COR-L47 (cell line): ENCODE measurements around the gene QRFPR.
A peak's percentile ranks its signal among the peaks of the same experiment; 100 is the strongest.
"Not testable (repeated sequence)": the region's sequence is repeated elsewhere in the genome, so short reads cannot be mapped to it uniquely, and the experiment has no call there.

ENCODE experiments used
- DNase-seq: peaks from one replicate; lab custom pipeline; 2025; lab: John Stamatoyannopoulos, UW

Gene QRFPR

DNA sequence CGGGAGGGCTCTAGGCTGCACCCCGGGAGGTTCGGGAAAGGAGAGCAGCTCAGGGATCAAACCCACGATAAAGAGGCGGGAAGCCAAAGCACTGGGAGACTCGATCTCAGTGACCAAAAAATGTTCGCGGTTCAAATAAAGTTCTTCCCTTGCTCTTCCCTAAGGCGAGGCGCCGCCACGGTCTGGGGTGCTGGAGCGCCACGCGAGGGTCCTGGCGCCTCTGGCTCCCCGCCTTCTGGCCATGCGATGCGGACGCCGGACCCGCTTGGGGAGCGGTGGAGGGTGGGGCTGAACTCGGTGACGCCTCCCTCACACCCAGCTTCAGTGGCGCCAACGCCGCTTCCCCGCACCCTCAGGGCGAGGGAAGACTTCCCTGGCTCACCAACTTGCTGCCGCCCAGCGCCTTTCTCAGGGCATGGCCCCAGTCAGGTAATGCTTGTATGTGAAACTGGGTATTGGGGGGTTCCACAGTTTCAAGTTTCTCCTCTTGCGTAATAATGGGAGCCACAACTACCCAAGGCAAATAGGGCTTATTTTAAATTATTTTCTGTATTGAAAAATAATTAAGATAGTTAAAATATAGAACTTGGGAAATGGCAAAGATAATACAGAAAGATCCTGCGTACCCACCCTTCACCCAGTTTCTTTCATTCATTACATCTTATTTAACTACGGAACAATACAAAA is at the start of gene QRFPR:
TSS of gene QRFPR (minus strand) at position 243 of the 687 bp plus-strand sequence. CDS start 371 bp downstream, outside the sequence.
- DNase-seq, result no peak

DNA sequence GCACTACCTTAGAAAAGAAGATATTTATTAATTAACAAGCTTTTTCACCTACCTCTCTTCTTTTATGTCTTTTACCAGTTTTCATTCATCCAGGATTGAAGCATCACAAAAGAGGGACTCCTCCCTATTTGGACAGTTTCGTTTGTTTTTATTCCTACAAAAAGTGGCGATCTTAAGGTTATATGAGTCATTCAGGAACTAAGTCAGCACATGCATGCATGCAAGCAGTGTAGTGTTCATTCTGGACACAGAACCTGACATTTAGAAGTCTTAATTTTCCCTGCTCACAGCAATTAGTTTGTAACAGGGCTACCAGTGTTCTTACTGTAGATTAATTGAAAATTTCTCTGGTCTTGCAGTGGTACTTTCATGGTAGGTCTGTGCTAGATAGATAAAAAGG is 47.9 kb upstream of the QRFPR start:
- DNase-seq, result no peak

DNA sequence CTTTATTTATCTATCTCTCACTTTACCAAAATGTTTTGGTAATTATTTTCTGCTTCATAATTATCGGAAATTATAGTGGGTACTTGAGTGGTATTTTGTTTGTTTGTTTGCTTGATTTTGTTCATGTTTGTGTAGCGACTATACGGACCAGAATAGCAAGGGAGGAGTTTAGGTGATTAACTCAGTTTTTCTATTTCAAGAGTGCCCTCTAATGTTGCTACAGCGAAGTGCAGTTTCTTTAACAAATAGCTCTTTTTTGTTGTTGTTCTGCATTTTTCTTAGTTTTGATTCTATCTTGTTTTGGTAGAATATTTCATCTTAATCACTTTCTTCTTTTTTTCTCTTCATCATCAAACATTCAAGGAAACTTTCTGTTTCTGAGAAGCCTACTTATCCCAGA is 40.8 kb upstream of the QRFPR start:
- DNase-seq, result peak; percentile 23

DNA sequence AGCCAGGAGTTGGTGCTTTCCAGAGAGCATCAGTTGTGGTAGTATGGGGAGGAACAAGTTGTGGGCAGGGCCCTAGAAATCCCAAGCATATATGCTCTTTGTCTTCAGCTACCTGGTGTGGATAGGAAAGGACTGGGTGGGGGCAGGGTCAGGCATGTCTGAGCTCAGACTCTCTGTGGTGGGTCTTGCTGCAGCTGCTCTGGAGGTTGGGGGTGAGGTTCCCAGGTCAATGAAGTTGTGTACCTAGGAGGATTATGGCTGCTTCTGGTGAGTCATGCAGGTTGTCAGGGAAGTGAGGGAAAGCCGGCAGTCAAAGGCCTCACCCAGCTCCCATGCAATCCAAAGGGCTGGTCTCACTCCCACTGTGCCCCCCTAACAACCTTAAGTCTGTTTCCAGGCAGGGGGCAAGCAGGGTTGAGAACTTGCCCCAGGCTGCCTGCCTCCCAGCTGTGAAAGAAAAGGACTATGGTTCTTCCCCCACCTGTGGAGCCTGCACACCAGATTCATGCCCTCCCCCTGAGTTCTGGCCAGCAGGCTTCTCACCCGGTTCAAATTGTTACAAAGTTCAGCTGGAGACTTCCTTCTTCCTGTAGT is 30.4 kb upstream of the QRFPR start:
- DNase-seq, result no peak

DNA sequence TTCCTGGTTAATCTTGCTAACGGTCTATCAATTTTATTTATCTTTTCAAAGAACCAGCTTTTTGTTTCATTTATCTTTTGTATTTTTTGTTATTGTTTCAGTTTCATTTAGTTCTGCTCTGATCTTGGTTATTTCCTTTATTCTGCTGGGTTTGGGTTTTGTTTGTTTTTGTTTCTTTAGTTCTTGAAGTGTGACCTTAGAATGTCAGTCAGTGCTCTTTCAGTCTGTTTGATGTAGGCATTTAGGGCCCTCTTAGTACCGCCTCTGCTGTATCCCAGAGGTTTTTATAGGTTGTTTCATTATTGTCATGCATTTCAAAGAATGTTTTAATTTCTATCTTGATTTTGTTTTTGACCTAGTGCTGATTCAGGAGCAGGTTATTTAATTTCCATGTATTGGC is 27.7 kb upstream of the QRFPR start:
- not testable (repeated sequence) for DNase-seq

DNA sequence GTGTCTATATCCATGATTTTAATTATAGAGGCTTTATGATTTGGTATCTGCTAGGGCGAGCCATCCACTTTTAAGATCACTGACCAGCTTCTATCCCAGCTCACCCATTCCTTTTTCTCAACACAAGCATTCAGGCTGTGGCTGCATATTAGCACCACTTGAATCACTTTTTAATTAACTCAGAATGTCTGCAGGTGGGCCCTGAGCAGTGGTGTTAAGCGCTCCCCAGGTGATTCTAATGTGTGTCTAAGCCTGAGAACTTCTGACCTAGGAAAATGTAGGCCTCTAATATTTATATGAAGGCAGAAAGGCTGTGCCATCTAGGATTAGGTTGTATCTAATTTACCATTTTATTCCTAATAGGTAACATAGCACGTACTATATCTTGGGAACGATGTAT is 19.8 kb upstream of the QRFPR start:
- DNase-seq, result no peak

DNA sequence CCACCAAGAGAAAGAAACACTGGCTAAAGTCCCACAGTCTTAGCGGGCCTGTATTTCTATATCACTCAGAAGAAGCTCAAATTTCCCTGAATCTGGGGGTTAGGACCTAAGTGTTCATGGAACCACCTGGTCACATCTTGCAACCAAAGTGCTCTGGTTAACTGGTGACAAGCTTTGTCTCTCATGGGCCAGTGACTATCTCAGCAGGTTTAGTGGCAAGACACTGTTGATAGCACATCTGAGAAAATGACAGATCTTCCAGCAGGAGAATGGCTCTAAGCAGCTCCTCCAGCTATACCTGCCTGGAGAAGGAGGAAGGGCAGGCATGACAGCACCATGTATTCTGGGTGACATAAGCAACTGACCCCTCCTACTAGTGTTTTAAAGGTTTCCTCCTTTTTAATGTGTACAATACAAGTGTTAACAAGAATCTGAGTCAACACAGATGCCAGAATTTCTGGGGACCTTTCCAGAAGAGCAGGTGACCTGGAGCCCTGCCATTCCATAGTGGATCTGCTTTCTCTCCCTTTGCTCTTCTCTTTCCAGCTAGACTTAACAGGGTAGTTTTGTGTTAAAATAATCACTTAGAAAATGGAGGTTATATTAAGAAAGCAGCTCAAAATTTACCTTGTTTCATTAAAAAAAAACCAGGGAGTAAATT is 17.3 kb upstream of the QRFPR start:
- DNase-seq, result no peak

DNA sequence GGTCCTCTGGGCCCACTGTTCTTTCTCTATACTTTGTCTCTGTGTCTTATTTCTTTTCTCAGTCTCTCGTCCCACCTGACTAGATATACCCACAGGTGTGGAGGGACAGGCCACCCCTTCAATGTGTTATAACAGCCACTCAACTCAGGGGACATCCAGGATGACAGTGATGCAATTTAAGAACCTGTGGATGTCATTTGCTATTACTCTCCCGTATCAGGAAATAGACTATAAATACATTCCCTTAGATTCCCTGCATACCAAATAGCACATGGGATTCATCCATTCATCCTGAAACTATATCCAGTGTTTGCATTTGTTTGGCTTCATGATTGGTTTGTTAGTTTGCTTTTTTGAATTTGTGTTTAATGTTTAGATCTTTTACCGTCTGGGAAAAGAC is 16.6 kb upstream of the QRFPR start:
- no peak for DNase-seq

DNA sequence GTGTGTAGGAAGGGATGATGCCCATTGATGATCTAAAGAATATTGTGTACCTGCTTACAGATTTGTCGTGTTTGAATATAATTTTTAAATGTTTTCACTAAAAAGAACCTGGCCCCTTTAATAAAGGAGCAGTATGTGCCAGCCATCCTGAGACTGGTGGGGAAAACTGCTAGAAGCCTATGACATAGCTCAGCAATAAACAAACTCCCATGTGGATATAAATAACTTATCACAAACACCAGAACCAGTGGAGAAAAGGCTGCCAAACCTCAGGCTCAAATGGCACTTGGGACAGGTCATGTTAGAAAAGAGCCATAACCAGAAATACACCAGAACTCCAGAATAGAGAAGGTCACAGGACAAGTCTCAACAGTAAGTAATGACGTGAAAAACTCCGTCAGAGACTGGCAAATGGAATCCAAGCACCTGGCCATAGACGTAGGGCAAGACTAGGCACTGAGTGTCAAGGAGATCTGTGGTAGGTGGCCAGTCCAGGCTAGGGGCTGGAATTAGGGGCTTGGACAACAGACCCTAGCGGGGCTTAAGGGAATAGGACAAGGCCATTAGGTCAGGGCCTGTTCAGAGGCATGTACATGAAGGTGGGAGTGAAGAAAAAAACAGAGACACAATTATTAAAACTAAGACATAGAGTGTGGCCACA is 11.7 kb upstream of the QRFPR start:
- DNase-seq, result no peak

DNA sequence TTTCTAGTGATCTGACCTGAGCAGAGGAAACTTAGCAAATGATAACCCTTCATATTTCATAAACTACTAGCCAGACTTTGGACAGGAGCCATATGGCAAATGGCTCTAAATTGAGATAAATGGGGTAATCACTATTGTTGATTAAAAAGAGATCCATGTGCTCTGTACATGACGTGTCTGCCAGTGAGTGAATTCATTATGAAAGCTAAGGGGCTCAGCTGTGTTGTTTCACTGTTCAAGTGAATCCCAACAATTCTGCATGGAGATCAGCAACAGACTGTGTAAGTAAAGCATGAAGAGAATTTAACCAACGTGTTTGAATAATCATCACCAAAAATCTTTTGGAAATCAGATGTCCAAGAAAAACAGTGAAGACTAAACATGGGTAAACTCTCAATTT is 9.5 kb upstream of the QRFPR start:
- DNase-seq, result no peak

DNA sequence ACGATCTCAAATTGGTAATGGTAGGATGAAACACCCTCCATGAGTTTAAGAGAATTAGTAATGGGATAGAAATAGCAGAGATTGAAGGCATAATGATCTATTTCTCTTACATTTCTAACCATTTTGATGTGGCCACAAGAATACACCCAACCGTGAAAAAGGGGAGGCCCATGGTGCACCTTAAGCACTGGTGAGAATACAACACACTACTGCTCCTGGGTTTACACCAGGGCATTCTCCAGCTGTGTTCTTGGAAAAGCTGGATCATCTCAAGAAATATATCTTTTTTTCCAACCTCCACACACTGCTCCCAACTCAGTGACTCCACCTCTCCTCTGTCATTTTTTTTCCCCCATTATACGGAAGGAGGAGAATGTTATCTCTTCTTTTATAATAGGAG is 1.5 kb downstream of the QRFPR start:
- no peak for DNase-seq

DNA sequence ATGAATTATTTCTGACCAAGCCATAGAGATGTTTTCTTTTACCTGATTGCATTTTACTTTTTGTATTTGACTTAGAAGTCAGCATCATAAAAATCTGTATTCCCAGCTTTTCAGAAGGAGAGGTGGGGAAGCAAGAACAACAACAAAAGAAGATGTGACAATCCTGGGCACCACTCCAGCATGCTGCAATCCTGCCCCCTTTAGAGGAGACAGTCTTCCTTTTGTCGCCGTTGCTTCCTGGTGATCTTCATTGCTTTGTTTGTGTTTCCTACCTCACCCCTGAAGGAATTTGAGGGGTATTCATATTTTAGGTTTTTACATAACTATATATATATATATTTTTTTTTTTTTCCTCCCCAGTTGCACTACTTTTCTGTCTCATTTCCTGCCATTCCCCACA is 3.7 kb downstream of the QRFPR start:
- no peak for DNase-seq

DNA sequence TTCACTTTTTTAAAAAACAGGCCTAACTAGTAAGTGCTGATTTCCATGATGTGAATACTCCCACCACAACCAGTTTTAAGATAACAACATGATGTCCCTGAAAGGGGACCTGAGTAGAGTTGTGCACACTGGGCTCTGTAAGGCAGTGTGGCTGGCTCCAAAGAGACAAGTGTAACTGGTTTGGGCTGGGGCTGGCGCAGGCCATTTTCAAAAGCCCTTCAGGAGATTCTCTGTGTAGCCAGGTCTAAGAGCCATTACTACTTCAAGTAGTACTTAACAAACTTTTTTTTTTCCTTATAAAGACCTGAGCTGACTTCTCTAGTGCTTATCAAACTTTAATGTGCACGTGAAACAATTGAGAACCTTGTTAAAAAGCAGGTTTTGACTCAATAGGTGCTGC is 4.3 kb downstream of the QRFPR start:
- no peak for DNase-seq

DNA sequence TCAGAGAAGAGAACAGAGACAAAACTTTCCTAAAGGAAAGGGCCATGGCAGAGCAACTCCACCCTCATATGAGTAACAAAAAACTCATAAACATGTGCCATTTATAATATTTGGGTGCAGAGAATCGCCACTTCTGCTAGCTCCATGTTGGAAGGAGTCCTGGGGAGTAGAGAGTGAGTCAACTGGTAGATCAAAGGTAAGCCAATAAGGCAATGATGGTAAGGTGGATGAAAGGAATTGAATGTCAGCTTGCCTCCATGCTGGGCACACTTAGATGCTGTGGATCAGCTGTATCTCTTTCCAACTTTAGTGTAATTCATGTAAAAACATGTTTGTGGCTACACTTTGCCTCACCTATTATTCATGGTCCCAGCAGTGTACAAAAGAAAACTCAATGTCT is 4.7 kb downstream of the QRFPR start:
- DNase-seq, result no peak

DNA sequence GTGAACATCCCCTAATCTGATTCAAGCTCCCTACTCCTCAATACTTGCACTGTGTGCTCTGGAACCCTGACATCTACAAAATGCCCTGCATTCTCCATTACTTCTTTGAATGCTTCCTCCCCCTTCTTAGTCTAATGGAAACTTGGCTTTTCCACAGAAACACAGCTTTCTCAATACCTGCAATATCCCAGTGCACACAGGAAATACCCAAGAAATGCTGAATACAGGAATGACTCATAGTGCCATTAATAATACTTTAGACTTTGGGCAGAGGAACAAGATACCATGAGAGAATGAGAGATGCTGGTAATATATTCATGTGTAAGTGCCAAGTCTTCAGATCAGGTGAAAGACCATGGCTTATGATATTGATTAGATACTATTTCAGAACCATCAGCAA is 5.6 kb downstream of the QRFPR start:
- DNase-seq, result no peak

DNA sequence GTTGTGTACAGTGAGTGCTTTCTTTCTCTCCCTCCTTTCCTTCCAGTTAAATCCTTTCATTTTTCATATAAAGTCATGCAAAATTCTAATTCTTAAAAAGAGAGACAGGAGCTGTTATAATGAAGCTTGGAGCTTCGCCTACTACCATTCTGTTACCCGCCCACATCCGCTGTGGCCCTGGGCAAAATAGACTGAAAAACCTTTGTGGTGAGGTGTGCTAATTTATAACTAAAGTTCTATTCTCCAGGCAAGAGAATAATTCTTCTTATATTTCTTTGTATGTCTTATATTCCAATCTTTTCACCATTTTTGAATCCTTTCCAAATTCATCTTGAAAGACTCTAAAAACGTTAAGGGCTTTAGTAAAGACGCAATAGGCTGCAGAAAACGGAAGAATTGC is 7.0 kb downstream of the QRFPR start:
- no peak for DNase-seq

DNA sequence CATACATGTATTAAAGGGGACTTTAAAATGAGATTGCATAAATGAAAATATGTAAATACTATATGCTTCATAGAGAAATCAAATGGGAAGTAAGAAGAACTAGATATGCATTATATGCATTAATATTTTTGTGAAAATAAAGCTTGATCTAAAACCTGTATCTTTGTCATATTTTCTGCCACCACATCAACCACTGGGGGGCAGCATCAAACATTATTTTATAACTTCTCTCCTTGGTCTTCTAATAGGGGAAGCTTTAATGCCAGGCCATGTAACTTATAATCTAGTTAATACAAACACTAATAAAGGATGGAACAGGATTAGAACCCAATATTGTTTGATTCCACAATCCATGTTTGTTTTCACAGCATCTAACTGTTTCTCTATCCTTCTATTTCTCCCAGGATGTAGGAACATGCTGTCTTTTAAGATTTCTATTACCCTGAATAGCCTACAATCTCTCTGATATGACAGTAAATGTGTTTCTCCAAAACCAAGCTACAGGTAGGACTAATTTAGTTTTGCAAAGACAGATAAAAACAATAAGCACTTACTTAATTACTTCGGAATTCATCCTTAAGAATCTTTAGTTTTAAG is 10.0 kb downstream of the QRFPR start:
- DNase-seq, result peak; percentile 45

DNA sequence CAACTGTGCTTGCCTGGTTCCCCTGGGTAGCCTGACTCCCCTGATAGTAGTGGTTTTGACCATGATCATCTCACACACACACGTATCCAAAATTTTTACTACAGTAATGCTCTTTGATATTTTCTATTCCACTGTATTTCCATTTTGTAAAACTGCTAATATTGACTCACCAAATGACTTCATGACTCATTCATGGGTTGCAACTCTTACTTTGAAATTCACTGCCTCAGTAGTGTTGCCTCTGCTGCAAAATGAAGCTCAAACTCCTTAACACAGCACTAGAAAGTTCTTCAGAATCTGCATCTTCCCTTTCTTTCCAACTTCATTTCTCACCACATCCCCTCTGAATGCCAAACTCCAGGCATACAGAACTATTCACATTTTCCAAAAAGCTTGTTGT is 20.3 kb downstream of the QRFPR start:
- DNase-seq, result no peak

DNA sequence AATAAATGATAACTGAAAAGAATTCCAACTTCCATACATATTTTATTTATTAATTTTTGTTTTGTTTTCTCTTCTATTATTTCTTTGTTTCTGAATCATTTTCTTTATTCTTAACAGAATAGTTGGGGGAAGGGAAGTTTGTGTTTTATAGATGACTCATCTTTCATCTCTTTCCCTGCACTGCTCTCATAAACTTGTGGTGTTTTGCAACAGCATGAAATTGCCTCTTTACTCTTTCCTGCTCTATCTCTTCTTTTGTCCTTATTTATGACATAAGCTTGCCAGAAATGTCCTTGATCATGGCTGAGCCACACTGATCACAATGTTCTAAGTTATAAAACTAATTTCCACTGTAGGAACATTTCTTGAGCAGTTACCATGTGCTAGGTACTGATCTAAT is 22.3 kb downstream of the QRFPR start:
- DNase-seq, result no peak

DNA sequence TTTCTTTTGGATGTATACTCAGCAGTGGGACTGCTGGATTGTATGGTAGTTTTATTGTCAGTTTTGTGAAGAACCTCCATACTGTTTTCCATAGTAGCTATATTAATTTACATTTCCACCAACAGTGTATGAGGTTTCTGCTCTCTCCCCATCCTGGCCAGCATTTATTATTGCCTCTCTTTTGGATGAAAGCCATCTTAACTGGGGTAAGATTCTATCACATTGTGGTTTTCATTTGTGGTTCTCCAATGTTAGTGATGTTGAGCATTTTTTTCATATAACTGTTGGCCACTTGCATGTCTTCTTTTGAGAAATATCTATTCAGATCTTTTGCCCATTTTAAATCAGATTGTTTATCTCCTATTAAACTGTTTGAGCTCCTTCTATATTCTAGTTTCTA is 27.6 kb downstream of the QRFPR start:
- DNase-seq, result no peak

DNA sequence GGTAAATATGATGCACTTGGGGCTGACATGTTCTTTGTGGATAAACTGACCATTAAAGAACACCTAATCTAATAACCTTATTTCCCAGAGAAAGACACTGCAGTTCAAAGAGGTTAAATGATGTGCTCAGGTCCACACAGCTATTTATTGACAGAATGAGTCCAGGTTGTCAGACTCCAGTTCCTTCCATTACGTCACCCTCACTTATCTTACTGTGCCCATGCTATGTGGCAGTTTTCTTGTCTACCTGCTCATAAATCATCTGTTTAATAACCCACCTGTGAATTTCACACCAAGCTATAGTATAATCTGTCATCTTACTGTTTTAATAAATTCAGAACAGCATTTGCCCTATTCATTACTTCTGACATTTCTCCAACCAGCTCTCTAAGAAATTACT is 36.7 kb downstream of the QRFPR start:
- no peak for DNase-seq

DNA sequence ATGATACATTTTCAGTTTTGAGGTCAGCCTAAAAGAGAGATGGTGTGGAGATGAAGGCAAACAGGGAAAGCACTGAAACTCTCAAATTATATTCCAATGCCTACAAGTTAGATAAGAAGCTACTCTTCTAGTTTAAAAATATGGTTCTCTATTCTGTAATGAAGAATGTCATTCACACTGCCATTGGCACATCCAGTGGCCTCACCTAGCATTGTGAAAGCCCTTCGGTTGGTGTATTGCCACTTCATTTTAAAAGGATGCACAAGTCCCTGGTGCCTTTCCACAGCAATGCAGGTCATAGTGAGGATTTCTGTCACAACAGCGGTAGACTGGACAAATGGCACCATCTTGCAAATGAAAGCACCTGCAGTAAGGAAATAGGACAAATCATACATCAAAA is 40.6 kb downstream of the QRFPR start:
- DNase-seq, result no peak

DNA sequence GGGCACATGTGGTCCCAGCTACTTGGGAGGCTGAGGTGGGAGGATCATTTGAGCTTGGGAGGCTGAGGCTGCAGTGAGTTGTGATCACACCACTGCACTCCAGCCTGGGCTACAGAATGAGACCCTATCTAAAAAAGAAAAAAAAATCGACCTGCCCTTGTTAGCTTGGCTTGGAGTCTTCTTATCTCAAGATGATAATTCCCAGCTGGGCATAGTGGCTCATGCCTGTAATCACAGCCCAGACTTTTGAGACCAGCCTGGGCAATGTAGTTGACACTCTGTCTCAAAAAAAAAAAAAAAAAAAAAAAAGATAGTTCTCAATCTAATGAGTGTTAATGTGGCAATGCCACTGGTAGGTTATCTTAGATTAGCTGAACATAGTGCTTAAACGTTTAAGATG is 41.0 kb downstream of the QRFPR start:
- no peak for DNase-seq
